Neutrophil (primary cell): ENCODE results near the gene MYO5A.
"Not testable (repeated sequence)": the region's sequence is repeated elsewhere in the genome, so short reads cannot be mapped to it uniquely, and the experiment has no call there.

Experiments used
- H3K27ac ChIP-seq: fragments of 200-600 bp; sonication (generic); 2 replicates; pipeline ENCODE4 v1.5.1; 2016; ENCODE audit warnings: mild to moderate bottlenecking, moderate library complexity
- H3K27me3 ChIP-seq: fragments of 200-600 bp; sonication (generic); 2 replicates; pipeline ENCODE4 v1.6.0; 2016; ENCODE audit warnings: mild to moderate bottlenecking
- H3K36me3 ChIP-seq: fragments of 200-600 bp; sonication (generic); 2 replicates; pipeline ENCODE4 v1.5.1; 2017
- H3K4me1 ChIP-seq, 2 experiments: fragments of 200-600 bp in 1 of 2; sonication (generic) in 1 of 2; 1 replicate in 1 of 2; 2 replicates in 1 of 2; pipeline versions ENCODE4 v1.5.1 to v1.6.1; 2013 to 2016; ENCODE audit warnings: low read depth in 1 of 2, low read length in 1 of 2, mild to moderate bottlenecking in 1 of 2, moderate library complexity in 1 of 2; ENCODE audit not compliant: control insufficient read depth in 1 of 2, insufficient read depth in 1 of 2
- H3K4me3 ChIP-seq, 2 experiments: fragments of 200-600 bp in 1 of 2; sonication (generic) in 1 of 2; 1 replicate in 1 of 2; 2 replicates in 1 of 2; pipeline ENCODE4 v1.5.1; 2013 to 2016; ENCODE audit warnings: low read depth in 1 of 2, low read length in 1 of 2, mild to moderate bottlenecking in 1 of 2, moderate library complexity in 1 of 2
- H3K9me3 ChIP-seq: fragments of 200-600 bp; sonication (generic); 2 replicates; pipeline ENCODE4 v1.5.1; 2016
- CTCF ChIP-seq: fragments of 200-600 bp; sonication (generic); IDR thresholded peaks from 2 replicates; pipeline ENCODE4 v1.5.1; 2016; ENCODE audit warnings: antibody characterized with exemption

MYO5A gene

DNA sequence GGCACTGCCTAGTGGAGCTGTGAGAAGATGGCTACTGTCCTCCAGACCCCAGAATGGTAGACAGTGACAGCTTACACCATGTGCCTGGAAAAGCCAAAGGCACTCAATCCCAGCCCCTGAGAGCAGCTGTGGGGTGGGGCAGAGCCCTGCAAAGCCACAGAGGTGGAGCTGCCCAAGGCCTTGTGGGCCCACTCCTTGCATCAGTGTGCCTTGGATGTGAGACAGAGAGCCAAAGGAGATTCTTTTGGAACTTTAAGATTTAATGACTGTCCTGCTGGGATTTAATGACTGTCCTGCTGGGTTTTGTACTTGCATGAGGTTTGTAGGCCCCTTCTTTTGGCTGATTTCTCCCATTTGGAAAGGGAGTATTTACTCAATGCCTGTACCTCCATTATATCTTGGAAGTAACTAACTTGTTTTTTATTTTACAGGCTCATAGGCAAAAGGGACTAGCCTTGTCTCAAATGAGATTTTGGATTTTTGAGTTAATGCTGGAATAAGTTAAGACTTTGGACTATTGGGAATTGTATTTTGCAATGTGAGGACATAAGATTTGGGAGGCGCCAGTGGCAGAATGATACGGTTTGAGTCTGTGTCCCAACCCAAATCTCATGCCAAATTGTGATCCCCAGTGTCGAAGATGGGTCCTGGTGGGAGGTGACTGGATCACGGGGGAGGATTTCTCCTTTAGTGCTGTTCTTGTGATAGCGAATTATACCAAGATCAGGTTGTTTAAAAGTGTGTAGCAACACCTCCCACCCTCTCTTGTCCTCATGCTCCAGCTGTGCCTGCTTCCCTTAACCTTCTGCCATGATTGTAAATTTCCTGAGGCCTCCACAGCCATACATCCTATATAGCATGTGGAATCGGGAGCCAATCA, 80.4 kb downstream of the MYO5A start:
- Histone ChIP-seq H3K27ac (peak overlapping the region; percentile 40), H3K4me3 (no peak overlapping the region), H3K36me3 (no peaks in the 10 kb centered on the region), H3K27me3 (no peaks in the 10 kb centered on the region), H3K4me1 (peaks cover 0 to 17% of the 10 kb centered on the region in 2 experiments), H3K9me3 (no peaks in the 10 kb centered on the region)
- TF ChIP-seq CTCF, result no peak

- Histone ChIP-seq H3K4me1 (peaks cover 0 to 21% of the 10 kb centered on the region in 2 experiments), H3K4me3 (no peak overlapping the region), H3K9me3 (no peaks in the 10 kb centered on the region), H3K36me3 (no peaks in the 10 kb centered on the region), H3K27ac (peak overlapping the region; percentile 37), H3K27me3 (no peaks in the 10 kb centered on the region)
- TF ChIP-seq CTCF, result no peak
Measured at GRCh38 chr15:52445954-52446353, 82.7 kb downstream of the MYO5A start.

DNA sequence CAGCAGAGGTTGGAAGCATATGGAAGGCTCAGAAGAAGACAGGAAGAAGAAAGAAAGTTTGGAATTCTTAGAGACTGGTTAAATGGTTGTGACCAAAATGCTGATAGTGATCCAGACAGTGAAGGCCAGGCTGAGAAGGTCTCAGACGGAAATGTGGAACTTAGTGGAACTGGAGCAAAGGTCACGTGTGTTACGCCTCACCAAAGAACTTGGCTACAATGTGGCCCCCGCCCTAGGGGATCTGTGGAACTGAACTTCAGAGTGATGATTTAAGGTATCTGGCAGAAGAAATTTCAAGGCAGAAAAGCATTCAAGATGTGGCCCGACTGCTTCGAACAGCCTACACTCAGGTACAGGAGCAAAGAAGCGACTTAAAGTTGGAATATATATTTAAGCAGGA, 83.1 kb downstream of the MYO5A start:
- Histone ChIP-seq H3K9me3 (no peaks in the 10 kb centered on the region), H3K27ac (peak overlapping the region; percentile 37), H3K4me3 (no peak overlapping the region), H3K4me1 (peaks cover 0 to 25% of the 10 kb centered on the region in 2 experiments), H3K36me3 (no peaks in the 10 kb centered on the region), H3K27me3 (no peaks in the 10 kb centered on the region)
- TF ChIP-seq CTCF, result no peak

GRCh38 chr15:52443205-52443604, 85.5 kb downstream of the MYO5A start:
- not testable (repeated sequence) for H3K27me3 ChIP-seq, H3K27ac ChIP-seq, H3K4me3 ChIP-seq, H3K36me3 ChIP-seq, H3K9me3 ChIP-seq
- peaks cover 13 to 43% of the 10 kb centered on the region in 2 experiments for H3K4me1 ChIP-seq

GRCh38 chr15:52441841-52442240, 86.8 kb downstream of the MYO5A start:
- H3K4me3 ChIP-seq, result no peak overlapping the region
- no peaks in the 10 kb centered on the region for H3K27me3 ChIP-seq
- no peaks in the 10 kb centered on the region for H3K36me3 ChIP-seq
- peaks cover 27 to 50% of the 10 kb centered on the region in 2 experiments for H3K4me1 ChIP-seq
- no peak for TF ChIP-seq CTCF
- H3K27ac ChIP-seq, result peak overlapping the region; percentile 33
- no peaks in the 10 kb centered on the region for H3K9me3 ChIP-seq

DNA sequence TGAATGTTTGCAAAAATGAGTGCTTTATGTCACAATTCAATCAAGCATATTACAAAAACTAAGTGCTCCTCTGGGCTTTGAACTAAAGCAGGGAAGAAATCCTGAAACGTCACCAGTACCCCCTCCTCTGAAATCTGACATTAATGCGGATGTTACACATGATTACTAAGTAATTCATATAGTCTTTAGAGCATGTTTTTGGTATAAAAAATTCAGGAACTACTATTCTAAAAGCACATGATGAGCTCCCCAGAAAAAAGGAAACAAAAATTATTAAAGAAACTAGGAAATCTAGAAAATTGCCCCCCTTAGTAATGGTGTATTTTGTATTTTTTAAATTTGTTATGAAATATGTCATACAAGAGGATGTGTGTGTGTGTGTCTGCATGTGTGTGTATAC, 87.7 kb downstream of the MYO5A start:
- Histone ChIP-seq H3K27ac (no peak overlapping the region), H3K27me3 (no peaks in the 10 kb centered on the region), H3K9me3 (no peaks in the 10 kb centered on the region), H3K4me3 (no peak overlapping the region), H3K4me1 (peaks cover 30 to 57% of the 10 kb centered on the region in 2 experiments), H3K36me3 (no peaks in the 10 kb centered on the region)
- no peak for TF ChIP-seq CTCF
